Measurements from ENCODE around the gene SYNM.

The SYNM gene

GRCh38 chr15:99167201-99167600 is 62.3 kb downstream of the SYNM start:
- TF ChIP-seq POLR2AphosphoS5 (IDR thresholded peaks at IDR 0.05; ENCODE audit: low read depth, low read length) (no peak), FOXP2 (optimal IDR thresholded peaks at IDR 0.05; ENCODE audit: borderline replicate concordance, extremely low read depth, extremely low read length, insufficient read depth) (no peak), TAF1 (IDR thresholded peaks at IDR 0.05; ENCODE audit: borderline replicate concordance, insufficient read depth, low read length) (no peak), SIN3A (IDR thresholded peaks at IDR 0.05; ENCODE audit: borderline replicate concordance, insufficient read depth, low read length) (no peak), REST (IDR thresholded peaks at IDR 0.05; ENCODE audit: insufficient read depth in 1 of 2, low read depth in 2 of 2, low read length in 2 of 2) (no peak)

- TF ChIP-seq REST (IDR thresholded peaks at IDR 0.05; ENCODE audit: insufficient read depth in 1 of 2, low read depth in 2 of 2, low read length in 2 of 2) = no peak
- no peak for TF ChIP-seq POLR2AphosphoS5 (IDR thresholded peaks at IDR 0.05; ENCODE audit: low read depth, low read length)
- no peak for TF ChIP-seq FOXP2 (optimal IDR thresholded peaks at IDR 0.05; ENCODE audit: borderline replicate concordance, extremely low read depth, extremely low read length, insufficient read depth)
- no peak for TF ChIP-seq TAF1 (IDR thresholded peaks at IDR 0.05; ENCODE audit: borderline replicate concordance, insufficient read depth, low read length)
- TF ChIP-seq SIN3A (IDR thresholded peaks at IDR 0.05; ENCODE audit: borderline replicate concordance, insufficient read depth, low read length) = no peak
These were observed 62.8 kb downstream of the SYNM start for GRCh38 chr15:99167640-99168039.

- TF ChIP-seq FOXP2 (optimal IDR thresholded peaks at IDR 0.05; ENCODE audit: borderline replicate concordance, extremely low read depth, extremely low read length, insufficient read depth) (no peak), REST (IDR thresholded peaks at IDR 0.05; ENCODE audit: insufficient read depth in 1 of 2, low read depth in 2 of 2, low read length in 2 of 2) (no peak), POLR2AphosphoS5 (IDR thresholded peaks at IDR 0.05; ENCODE audit: low read depth, low read length) (no peak), SIN3A (IDR thresholded peaks at IDR 0.05; ENCODE audit: borderline replicate concordance, insufficient read depth, low read length) (no peak), TAF1 (IDR thresholded peaks at IDR 0.05; ENCODE audit: borderline replicate concordance, insufficient read depth, low read length) (no peak)
These were observed 64.0 kb downstream of the SYNM start for GRCh38 chr15:99168601-99169580.

GRCh38 chr15:99169769-99170311 is 65.0 kb downstream of the SYNM start:
- TF ChIP-seq TAF1 (IDR thresholded peaks at IDR 0.05; ENCODE audit: borderline replicate concordance, insufficient read depth, low read length) (no peak), POLR2AphosphoS5 (IDR thresholded peaks at IDR 0.05; ENCODE audit: low read depth, low read length) (no peak), REST (IDR thresholded peaks at IDR 0.05; ENCODE audit: insufficient read depth in 1 of 2, low read depth in 2 of 2, low read length in 2 of 2) (no peak), FOXP2 (optimal IDR thresholded peaks at IDR 0.05; ENCODE audit: borderline replicate concordance, extremely low read depth, extremely low read length, insufficient read depth) (no peak), SIN3A (IDR thresholded peaks at IDR 0.05; ENCODE audit: borderline replicate concordance, insufficient read depth, low read length) (no peak)

Data from PFSK-1 (cell line).